Activated CD8-positive, alpha-beta memory T cell treated with anti-CD3 and anti-CD28 coated beads for 1 hour (primary cell): ENCODE measurements around the gene MYO16.

ENCODE experiments used
- DNase-seq, 2 donors: peaks; one replicate each; pipeline ENCODE4 v3.0.0-alpha.2; 2020; ENCODE audit warnings: low read depth in 1 of 2; ENCODE audit errors: extremely low read depth in 1 of 2

MYO16 gene

DNA sequence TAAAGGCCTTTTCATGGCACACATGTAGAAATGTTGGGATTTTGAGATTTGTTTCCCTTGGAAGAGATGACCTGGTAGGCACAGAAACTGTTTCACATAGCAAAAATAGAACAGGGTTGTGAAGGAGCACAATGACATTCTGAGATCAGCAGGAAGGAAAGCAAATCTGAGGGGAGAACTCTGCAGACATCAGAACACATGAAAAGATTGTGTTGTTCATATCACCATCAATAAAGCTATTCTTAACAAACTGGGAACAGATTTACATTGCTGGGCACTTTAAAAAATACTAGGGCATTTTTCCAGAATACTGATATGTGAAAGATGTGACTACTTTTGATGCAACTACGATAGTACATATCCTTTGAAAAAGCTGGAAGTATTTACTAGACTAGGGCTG is 481.7 kb downstream of the MYO16 start:
- no peak for DNase-seq

DNA sequence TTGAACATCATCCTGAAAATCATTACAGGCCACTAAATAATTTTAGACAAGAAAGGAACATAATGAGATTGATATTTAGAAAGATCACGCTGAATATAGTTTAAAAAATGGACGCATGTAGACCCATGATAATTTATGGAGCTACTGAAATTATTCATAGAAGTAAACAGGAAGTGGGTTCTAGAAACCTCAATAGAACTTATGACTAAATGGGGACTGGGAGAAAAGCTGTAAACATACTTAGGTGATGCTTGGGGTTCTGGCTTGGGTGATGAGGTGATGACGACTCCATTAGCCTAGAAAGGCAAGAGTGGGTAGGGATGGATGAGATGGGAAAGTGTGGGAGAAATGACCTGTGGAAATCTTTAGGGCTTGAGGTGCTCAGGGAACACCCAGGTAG is 484.0 kb downstream of the MYO16 start:
- no peak for DNase-seq

DNA sequence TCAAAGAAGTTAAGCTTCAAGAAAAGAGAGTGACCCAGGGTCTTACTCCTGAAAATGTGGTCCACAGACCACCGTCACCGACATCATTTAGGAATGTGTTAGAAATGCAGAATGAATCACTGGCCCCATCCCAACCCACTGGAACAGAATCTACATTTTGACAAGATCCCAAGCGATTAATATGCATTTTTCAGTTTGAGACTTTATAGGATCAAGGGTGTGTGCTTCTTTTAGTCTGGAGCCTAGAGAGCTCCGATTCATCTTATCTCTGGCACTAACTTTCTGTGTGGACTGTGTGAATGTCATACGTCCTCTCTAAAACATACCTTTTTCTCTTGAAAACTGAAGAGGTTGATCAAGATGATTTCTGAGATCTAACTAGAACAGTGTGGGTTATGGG is 484.8 kb downstream of the MYO16 start:
- no peak for DNase-seq

DNA sequence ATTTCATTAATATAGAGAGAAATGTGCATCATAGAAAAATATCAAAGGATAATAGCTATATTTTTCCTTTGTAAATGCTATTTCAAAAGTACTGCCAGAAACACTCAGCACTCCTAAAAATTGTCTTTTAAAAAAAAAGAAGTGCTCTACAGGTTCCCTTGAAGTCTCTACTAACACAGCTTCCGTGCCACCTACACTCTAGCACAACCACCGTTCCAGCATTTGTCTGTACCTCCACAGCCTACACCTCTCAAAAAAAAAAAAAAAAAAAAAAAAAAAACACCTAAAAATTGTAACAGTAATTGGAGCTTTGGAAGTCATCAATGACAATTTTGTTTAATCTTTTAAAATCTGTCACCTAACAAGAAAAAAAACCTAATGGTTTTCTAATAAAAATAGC is 485.6 kb downstream of the MYO16 start:
- no peak for DNase-seq

DNA sequence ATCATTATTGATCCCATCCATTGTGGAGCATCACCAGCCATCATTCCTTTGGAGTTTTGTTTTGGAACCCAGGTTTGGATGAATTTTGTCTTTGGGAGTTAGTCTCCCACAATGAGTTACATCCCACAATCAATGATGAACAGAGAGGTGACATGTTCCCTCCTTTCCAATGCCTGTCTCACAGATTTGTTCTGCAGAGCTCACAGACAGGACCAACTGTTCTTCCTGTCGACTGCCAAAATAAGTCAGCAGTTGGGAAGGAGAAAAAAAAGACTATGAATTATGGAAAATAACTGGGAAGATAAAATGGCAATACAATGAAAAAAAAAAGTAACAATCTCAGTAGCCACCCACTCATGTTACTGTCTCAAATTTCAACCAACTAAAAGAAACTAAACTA is 489.1 kb downstream of the MYO16 start:
- DNase-seq = no peak

DNA sequence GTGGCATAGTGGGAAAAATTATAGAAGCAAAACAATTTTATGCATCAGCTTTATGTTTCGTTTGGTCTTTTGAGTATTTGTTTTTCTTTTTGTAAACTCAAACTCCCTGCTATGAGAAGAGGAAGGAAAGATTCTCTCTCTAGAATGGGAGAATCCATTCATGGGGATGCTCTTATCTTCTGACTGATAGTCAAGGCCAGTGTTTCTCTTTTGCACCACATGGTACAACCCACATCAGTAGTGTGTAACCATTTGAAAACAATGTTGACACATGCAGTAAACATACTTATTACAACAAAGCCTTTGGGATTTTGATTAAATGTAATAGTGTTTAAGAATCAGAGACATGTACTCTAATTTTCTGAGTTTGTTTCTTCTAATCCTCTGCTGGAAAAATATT is 490.5 kb downstream of the MYO16 start:
- no peak for DNase-seq

DNA sequence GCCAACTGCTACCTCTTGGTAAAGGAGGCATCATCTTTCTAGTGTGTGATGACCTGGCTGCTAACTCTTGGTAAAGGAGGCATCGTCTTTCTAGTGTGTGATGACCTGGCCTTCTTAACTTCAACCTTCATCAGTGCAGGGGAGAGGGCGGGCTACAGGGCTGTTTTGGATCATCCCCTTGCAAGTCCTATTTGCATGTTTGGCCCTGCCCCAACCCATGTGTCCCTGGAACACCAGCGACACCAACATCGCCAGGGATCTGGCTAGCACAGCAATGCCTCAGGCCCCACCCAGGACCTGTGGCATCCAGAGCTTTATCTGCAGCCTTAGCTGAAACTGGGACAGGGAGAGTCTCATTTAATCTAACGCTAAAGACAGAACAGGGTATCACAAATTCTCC is 492.4 kb downstream of the MYO16 start:
- no peak for DNase-seq

DNA sequence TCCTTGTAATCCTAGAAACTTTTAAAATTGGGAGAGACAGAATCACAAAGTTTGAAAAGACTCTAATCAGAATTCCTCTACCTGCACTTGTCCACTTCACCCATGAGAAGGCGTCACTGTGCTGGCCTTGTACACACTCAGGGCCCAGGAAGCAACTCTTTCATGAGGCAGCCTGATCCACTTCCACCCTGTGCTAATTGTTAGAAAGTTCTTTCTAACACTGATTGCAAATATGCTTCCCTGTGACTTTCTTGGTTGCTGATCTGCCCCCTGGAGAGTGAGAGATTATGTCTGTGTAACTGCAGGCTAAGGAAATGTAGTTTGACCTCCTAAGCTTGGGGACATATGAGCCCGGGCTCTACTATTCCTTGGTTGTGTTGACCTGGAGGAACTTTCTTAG is 494.6 kb downstream of the MYO16 start:
- DNase-seq = no peak

DNA sequence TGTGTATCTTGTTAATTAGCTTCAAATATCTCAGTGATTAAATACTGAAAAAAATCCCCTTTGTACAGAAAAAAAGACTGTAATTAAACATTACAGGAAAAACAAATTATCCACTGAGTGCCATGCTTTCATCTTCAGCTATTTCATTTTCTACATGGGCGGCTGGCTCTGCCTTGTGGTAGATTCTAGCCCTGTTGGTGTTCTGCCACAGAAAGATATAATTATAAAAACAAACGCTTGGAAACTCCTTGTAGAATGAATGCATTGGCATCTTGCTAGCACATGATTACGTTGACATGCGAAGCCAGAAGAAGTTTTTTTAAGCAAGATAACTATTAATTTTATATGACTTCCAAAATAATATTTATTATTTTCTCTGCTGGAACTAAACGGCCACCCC is 496.8 kb downstream of the MYO16 start:
- no peak for DNase-seq

DNA sequence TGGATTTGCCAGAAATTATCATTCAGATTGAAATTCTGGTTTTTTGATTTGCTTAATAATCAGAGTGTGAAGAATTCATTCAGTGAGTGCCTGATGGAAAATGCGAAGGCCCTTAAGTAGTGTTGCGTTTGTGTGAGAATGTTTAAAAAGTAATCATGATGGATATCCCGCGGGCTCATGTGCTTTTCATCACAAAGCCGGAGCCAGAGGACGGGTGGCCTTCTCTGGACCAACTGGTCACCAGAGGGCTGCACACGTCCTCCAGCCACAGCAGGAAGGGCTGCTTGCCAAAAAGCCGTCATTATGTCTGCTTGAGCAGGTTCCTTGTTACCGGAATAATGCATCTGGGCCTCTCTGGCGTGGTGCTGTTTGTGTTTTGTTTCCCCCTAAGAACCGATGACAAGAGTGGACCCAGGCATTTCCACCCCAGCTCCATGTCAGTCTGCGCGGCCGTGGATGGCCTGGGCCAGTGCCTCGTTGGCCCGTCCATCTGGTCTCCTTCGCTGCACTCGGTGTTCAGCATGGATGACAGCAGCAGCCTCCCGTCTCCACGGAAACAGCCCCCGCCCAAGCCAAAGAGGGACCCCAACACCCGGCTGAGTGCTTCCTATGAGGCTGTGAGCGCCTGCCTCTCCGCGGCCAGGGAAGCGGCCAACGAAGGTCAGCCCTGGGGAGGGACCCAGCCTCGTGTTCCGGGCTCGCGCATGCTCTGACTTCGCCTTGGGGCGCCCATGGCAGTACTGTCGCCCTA is 497.7 kb downstream of the MYO16 start:
- DNase-seq = no peak

DNA sequence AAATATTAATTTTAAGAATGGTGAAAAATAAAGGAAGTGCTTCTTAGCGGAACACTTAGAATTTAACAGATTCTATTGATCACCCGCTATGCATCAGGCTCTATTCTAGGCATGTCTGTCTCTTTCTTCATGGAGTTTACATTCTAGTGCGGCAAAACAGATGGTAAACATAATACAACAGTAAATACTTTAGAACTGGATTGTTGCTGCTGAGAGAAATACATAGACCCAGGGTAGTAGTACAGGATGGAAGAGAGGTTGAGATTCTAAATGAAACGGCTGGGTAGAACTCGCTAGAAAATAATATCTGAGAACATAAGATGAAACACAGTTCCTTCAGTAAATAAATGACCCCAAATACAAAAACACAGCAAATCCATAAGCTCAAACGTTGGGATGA is 498.7 kb downstream of the MYO16 start:
- no peak for DNase-seq

DNA sequence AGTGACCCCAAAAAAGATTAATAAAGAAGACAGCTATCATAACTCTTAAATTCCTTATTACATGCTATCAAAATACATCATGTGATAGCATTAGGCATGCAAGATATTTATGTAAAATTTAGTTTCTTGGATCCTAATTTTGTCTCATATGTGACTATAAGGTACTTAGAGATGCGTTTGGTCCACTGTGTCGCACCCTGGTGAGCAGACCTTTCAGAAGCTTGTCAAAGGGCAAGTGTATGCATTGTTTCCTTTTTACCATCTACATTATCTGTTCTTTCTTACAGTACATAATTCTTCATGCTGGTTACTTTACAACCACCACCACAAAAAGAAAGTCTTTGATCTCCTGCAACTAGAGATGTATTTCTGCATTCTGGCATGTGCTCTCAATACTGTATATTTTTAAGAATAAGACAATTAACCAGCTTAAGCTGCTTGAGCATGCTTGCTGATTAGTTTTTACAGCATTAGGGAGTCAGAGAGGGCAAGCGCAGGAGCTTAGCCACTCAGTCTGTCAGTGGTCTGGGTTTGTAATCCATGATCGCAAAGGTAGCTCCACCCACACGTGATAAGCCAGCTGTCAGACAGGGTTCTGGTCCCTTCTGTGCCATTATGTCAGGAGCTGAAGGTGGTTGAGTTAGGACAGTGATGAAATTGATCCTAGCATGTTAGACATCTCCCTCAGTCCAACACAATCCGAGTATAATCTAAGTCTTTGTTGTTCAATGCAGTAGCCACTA is 500.9 kb downstream of the MYO16 start:
- no peak for DNase-seq

DNA sequence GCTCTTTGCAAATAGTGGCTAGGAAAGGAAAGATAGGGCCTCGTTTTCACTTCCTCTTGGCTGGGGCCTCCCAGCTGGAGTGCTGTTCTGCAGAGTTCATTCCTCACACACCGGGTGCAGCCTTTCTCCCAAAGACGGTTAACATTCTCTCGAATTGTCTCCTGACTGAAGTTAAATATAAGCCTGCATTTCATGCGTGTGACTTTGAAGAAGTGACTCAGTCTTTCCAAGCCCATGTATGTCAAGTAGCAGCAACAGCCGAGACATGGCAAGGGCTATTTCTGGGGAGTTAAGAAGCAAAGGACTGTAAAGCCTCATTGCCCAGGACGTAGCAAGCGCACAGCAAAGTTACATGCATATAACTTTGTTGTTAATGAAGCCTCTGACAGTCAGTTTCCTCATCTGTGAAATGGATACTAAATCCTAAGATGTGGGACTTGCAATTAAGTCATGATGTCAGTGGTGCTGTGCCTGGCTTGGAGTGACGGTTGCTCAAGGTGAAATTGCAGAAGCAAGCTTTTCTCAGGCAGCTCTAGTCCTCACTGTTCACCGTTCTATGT is 502.4 kb downstream of the MYO16 start:
- DNase-seq = no peak

DNA sequence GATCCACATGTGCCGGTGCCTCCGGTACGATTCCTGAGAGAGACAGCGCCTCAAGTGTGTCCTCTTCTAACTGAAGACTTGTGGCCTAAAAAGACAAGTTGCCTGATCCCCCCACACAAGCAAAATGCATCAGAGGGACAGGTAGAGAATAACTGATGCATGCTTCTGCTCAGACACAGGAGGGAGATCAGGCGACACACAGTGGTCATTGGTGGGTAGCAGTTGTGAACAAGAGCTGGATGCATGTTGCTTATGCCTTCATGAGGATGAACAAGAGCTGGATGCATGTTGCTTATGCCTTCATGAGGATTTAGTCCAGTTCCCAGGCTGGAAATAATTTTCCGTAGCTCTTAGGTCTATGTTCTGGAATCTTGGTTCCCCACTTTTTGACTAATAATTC is 505.6 kb downstream of the MYO16 start:
- DNase-seq = no peak

DNA sequence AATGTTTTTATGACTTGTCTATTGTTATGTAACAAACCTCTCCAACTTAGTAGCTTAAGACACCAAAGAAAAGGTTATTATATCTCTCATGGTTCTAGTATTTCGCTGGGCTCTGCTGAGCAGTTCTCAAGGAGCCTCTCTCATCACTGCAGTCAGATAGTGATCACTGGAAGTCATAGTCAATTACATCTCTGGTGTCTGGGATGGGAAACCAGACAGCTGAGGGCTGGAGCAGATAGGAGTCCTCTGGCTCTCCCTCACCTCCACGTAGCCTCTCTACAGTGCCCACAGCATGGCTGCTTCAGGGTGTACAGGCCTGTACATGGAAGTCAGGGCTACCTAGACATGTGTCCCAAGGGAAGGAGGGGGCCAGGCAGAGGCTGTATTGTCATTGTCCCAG is 507.5 kb downstream of the MYO16 start:
- DNase-seq = no peak

DNA sequence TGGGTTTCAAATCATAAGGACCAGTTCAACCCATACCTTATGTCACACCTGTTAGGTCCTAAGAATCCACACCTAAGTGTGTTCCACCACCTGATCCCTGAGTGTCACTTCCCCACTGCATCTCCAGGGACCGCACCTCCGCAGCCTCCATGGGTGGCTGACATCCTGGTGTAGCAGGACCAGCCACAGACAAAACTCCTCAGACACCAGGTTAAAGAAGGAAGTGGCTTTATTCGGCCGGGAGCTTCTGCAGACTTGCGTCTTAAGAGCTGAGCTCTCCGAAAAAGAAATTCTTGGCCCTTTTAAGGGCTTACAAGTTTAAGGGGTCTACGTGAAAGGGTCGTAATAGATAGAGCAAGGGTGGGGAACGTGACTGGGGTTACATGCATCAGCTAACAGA is 509.9 kb downstream of the MYO16 start:
- no peak for DNase-seq

DNA sequence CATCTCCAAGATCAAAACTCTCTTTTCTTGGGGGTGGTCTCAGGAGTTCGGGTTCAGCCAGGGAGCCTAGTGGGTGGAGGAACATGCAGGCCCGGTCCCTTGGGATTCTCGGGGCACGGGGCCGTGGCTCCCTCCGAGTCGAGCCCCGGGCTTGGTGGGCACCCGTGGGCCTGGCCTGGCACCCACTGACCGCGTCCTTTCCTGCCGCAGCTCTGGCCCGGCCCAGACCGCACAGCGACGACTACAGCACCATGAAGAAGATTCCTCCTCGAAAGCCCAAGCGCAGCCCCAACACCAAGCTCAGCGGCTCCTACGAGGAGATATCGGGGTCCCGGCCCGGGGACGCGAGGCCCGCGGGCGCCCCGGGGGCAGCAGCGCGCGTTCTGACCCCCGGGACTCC is 510.6 kb downstream of the MYO16 start:
- no peak for DNase-seq

DNA sequence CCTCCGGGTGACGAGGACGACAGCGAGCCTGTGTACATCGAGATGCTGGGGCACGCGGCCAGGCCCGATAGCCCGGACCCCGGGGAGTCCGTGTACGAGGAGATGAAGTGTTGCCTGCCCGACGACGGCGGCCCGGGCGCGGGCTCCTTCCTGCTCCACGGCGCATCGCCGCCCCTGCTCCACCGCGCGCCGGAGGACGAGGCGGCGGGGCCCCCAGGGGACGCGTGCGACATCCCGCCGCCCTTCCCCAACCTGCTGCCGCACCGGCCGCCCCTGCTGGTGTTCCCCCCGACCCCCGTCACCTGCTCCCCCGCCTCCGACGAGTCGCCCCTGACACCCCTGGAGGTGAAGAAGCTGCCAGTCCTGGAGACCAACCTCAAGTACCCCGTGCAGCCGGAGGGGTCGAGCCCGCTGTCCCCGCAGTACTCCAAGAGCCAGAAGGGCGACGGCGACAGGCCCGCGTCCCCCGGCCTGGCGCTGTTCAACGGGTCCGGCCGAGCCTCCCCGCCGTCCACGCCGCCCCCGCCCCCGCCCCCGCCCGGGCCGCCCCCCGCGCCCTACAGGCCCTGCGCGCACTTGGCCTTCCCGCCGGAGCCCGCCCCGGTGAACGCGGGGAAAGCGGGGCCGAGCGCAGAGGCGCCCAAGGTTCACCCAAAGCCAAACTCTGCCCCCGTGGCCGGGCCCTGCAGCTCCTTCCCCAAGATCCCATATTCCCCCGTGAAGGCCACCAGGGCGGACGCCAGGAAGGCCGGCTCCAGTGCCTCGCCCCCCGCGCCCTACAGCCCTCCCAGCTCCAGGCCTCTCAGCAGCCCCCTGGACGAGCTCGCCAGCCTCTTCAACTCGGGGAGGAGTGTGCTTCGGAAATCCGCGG is 511.3 kb downstream of the MYO16 start:
- no peak for DNase-seq

DNA sequence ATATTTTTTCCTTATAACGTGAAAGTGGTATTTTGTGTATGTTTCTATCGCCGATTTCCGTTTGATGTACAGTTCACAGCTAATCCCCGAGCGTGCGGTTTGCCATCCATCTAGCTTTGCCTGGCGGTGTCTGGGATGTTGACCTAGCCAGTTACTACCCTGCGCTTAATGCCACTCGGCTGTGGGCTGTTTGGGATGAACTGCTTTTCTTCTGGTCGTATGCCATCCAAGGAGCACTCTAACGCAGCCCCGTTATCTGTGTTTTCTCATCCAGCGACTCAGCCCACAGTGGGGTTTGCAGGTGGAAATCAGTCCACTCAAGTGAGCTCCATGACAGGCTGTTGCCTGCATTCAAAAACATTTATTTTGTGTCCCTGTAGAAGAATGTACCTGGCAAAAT is 512.3 kb downstream of the MYO16 start:
- no peak for DNase-seq

DNA sequence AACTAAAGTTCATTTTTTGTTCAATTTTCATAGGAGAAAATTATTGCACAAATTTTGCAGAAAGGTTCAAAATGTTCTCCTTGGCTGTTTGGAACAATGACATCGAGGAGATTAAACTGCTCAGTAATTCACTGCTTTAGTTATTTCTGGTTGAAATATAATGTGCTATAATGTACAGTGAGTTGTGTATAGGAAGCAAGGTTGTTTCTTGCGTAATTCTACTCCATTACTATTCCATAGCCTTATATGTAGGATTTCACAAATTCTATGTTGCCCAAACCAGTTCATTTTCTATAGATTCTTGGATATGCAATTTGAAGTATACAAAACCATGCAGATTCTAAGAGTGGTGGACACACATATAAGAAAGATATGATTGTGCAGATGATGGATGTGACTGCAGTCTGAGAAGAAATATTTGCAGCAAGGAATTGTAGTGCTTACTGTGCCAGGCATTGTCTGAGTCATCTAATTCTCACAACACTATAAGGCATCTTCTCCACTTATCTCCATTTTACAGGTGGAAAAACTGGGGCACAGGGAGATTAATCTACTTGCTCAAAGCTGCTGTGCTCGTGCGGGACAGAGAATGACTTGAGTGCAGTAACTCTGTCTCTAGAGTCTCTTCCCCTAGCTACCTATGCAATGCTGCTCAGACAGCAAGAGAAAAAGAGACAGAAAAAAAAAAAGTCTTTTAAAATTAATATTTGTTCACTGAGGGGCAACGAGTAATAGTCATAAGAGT is 515.5 kb downstream of the MYO16 start:
- DNase-seq = no peak

DNA sequence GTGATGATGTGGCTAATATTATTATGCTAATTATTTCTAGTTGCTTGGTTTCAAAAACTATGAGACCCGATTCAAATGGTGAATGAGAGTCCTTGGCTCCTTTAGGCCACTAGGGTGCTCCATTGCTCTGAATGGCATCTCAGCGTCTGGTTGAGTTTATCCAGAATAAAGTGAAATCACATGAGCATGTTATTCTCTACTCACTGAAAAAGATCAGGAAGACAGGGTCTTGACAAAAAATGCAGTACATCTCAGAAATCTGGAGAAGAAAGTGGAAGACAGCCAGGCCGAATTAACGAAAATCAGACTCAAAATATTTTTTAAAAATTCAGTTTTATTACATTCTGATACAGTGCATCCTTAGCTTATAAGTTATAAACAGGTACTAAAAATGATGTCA is 516.2 kb downstream of the MYO16 start:
- no peak for DNase-seq
